Effector CD4-positive, alpha-beta T cell (primary cell): ENCODE measurements around the gene EPHA7.

Experiments
- DNase-seq: peaks from one replicate; pipeline ENCODE4 v3.0.0-alpha.2; 2020

EPHA7 gene

DNA sequence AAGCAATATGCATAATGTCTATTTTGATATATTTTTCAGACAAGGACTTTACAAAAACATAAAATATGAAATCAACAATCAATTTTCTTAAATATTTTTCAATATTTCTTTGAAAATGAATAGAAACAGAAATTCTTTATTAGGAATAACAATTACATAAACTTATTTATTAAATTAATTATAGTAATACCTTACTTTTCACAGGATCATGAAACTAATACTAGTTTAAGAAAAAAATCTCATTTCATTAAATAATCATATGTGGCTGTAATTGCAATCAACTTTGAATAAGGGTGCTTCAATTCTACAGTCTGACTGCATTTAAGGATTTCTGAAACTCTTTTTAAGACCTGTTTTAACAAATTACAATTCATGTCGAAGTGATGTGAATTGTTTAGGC, 26.6 kb downstream of the EPHA7 start:
- no peak for DNase-seq

DNA sequence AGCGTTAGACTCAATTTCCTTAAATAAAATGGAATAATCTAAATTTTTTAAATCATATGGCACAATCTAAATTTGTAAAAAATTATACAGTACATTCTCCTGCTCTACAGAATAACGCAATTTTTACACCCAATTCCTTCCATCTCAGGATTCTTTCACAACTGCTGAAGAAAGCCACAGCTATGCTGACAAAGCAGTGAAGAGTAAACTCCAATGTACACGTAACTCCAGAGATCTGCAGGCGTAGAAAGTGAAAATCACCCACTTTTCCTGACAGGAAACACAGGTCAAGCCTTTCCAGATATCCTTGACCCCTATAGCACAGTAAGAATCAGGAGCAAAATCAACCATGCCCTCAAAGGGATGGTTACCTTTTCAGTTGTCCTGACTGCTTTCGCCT, 27.4 kb downstream of the EPHA7 start:
- no peak for DNase-seq

DNA sequence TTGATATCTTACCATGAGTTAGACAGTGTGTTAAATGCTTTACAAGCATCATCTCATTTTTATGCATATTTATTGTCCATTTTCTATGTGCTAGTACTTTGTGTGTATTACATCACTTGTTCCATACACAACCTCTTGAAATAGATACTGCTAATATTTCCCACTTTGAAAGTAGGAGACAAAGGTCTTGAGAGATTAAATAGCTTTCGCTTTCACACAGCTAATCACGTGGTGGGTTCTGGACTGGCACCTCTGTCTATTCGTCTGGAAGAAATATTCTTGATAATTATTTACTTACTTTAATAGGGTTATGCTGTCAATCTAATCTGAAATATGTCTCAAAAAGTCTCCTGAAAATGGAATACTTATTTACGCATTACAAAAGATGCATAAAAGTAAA, 30.2 kb downstream of the EPHA7 start:
- DNase-seq = no peak

DNA sequence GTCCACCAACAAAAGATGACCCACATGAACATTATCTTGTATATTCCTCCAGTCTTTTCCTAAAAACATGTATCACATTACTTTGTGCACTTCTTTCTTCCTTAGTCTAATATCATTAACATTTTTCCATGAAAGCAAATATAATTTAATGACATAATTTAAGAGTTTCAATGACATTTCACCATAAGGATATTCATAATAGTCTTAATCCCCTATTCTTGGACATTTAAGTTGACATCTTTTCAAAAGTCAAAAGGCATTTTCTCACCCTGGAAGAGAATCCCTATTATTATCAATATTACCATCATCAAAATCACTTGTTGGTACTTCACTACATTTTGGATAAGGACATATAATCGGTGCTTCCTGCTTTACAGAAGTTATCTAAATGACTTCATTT, 31.3 kb downstream of the EPHA7 start:
- DNase-seq = no peak

DNA sequence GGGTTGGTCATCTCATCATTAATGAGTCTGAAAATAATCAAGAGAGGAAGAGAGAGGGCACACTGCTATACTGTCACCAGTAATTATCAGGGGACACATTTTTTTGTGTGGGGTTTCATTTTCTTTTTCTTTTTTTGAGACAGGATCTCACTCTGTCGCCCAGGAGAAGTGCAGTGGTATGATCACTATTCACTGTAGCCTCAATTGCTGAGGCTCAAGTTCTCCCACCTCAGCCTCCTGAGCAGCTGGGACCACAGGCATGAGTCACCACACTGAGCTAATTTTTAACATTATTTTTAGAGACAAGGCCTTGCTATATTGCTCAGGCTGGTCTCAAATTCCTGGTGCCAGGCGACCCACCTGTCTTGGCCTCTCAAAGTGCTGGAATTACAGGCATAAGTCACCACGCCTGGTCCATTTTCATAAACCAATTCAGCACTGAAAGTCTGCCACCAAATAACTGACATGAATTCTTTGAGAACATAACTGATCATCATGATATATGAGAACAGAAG, 43.3 kb downstream of the EPHA7 start:
- no peak for DNase-seq

DNA sequence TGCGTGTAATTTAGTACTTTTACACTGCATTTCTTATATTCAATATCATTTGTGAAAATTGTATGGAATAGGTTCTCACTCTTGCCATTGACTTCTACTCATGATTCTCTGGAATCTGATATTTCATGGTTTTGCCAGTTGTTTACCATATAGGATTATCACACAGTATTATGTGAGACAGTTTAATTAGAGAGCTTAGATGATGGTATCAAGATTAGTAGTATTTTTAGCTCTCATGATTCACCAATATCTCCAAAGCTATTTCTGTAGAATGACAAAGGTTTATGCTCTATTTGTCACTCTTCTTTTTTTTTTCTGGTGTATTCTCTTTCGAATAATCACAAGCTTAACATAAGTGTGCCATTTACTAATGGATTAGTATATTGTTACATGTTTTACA, 45.9 kb downstream of the EPHA7 start:
- DNase-seq = no peak

DNA sequence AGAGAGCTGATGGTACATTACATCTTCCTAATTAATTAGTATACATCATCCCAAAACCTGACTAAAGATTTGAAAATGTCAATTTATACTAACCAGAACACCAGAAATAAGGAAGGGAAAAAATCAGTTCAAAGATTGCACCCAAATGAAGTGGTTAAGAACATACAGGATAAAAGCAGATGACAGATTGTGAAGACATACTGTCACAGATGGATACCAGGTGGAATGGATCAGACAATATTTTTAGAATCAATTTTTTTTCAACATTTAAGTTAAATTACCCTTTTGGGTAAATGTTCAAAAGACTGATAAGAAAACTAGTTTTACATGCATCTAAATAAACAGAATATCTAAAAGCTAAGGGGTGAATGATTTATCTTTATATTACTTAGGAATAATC, 47.6 kb downstream of the EPHA7 start:
- DNase-seq = no peak

DNA sequence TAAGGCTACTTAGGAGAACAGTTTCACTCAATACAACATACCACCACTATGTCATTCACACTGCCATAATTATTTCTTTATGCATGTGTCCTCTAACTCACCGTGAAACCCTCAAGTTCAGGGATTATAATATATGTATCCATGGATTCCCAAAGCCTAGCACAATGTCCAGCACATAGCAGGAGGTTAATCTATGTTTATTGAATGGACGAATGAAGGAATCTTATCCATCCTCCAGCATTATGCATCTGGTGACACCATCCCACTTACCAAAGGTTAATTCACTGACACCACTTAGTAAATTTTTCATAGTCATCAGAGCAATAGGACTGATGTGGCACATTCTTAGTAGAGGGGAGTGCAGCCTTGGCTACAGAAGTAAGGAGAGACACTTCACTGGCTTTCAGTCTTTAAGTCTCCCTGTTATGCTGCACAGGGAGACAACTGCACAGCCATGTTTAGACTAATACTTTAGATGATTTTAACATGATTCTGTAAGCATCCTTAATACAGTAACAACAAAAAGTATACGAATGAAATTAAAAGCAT, 49.7 kb downstream of the EPHA7 start:
- no peak for DNase-seq

DNA sequence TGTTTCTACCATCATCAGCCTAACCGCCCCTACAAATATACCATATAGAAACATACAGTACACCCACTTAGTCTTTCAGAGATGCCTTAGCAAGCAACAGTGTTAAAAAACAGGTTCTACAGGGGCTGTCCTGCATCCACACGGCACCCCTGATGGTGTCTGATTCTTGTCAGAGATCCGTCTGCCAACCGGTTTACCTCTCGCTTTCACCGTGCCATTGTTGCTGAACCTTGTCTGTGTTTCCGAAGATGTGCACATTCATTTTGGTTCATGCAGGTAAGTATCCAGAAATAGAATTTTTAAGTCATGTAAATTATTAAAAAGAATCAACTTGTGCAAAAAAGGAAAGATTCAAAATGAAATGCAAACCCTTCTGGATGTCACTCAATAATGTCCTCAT, 52.9 kb downstream of the EPHA7 start:
- DNase-seq = no peak

DNA sequence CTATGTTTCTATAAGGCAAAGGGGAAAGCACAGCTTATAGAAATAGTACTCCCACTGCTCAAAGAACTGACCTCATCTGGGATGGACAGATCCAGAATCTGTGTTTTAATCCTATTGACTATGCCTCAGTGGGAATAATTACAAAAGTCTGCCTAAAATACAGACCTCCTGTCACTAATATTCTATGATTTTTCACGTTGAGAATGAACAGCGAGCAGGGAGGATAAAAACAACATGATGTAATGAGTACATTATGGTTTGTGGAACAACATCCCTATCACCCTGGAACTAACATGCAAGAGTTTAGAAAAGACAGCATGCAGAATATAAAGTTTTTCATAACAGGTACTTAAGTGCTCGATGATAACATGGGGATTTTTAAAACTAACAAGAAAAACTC, 53.9 kb downstream of the EPHA7 start:
- DNase-seq = no peak

DNA sequence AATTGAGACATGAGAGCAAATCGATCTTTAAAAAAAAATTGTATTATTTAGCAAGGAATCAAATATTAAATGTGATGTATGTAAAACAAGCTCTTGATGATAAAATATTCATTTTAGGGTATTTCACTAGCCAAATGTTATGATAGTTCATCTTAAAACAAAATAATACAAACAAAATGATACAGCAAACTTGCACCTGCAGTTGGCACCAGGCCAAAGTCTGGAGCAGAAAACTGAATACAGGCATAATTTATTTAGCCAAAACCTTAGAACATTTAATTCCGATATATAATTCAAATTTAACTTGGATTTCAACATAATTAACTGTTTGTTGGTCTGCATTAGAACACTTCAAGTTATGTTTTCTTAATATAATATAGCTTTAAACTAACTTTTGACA, 60.9 kb downstream of the EPHA7 start:
- no peak for DNase-seq

DNA sequence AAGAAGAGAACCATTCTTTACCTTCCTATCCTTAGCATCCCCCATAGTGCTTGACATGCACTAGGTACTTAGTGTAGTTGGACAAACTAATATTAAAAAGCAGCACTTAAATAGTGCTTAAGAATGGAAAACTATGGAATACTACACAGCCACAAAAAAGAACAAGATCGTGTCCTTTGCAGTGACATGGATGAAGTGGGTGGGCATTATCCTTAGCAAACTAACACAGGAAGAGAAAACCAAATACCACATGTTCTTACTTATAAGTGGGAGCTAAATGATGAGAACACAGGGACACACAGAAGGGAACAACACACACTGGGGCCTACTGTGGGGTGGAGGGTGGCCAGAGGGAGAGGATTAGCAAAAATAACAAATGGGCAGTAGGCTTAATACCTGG, 66.8 kb downstream of the EPHA7 start:
- DNase-seq = no peak

DNA sequence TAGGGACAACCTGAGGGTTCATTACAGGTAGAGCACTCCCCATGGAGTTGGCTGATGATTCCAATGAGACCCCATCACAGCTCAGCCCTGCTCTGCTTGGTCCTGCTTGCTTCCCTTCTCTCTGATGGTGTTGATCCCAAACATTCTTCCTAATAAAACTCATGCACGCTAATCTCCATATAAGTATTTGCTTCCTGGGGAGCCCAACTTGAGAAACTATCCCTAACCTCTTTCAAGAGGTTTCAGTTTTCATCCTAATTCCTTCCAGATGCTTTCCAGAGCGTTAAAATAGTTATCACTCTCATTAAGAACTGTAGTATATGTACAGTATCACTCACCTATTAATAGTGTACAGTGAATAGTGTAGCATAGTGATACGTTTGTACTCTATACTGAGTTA, 68.1 kb downstream of the EPHA7 start:
- no peak for DNase-seq

DNA sequence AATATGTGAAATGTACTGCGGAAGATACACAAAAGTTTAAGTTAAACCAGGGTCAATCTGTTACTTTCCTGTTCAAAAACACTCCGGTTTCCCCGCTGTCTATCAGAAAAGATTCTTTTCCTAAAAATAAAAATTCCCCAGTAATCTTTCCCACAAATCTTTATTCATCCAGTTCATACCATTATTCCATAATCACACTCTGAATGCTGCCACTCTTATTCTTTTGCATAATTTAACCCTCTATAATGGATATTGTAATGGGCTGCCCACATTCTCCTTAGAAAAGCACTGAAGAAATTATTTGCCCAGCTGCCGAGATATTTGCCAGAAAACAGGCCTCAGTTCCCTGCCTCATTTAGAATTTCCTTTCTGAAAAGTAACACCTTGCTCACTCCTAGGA, 68.6 kb downstream of the EPHA7 start:
- DNase-seq = no peak

DNA sequence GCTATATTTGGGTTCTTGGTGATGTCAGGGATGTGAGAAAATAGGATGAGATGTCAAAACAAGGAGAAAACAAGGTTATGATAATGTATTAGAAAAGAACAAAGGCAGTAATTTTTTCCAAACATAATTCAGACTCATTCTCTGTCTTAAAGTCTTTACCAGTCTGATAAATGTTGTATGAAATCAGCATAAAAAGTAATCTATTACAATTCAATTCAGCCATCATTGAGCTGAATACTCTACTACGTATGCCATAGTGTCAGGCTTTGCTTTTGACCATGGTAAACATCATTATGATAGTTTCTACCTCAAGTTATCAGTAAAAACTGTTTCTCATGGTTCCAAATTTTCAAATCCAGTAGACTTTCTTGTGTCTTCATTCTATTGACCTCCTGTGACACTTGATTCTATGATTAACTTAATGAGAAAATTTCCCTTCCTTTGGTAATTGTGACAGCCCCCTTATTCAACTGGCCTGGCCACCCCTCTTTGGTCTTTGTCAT, 75.0 kb downstream of the EPHA7 start:
- DNase-seq = no peak

DNA sequence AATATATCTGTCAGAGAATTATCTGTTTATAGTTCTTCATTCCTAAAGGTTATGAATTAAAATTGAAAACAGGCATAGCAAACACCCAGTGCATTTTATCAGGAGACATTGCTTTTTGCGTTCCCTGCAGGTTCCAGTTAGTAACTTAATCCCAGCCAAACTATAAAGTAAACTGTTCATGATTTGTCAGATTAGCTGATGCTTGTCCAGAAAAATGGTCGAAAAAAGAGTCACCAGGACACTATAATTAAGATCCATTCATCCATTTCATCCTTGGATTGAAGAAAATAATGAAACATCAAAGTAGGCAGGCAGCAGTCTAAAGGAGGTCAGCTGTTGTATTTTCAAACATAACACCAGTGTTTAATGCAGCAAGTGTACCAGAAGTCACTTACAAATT, 75.9 kb downstream of the EPHA7 start:
- DNase-seq = no peak

DNA sequence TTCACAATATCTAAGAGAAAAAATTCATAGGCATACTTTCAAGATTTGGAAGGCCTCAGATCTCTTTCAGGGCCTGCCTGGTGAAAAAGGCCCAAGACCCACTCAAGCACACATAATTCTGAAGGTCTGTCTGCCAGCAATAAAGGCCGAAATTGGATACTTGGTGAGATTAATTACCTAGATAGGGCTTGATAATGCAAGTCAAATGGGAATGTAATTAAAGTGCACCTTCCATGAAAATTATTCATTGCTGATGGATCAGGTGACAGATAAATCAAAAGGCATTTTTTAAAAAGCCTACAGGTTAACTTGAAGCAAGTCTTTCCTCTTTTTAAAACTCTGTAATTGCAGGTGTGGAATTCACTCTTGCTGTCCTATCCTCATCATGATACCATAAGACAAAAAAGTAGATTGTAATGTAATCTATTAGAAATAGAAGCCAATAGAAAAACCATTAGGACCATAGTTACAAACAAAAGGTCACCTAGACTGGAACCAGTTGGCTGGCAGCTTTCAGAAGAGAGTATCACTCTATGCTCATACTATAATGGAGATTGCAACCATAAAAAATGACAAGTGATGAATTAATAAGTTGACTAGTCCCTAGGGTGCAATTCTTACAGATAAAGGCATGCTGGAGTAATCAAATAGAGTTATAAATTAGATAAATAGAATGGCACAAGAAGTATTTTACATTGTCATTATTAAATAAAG, 77.3 kb downstream of the EPHA7 start:
- DNase-seq = no peak

DNA sequence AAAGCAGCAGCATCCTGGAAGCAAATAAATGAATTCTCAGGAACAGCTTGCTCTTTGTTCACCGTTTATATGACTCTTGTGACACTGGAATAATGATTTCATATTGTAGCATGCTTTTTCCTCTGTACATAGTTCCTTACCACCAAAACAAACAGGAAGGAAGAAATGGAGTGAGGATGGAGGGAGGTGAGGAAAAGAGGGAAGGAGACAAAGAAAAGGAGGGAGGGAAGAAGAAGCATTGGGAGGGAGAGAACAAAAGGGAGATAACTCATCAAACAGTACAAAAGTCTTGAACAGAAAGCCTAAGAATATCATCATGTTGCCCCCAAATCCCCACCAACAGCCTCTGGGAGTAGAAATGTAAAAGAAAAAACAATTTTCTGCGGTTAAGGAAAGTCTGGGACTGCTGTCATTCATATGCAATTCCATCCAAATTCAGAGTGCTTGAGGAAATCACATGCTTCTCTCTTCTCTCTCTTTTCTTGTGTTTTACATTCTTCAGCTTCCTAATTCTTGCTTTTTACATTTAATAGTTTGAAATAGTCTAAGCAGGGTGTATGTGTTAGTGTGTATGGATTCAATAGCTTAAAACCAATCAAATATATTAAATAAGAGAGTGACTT, 81.5 kb downstream of the EPHA7 start:
- DNase-seq = no peak

DNA sequence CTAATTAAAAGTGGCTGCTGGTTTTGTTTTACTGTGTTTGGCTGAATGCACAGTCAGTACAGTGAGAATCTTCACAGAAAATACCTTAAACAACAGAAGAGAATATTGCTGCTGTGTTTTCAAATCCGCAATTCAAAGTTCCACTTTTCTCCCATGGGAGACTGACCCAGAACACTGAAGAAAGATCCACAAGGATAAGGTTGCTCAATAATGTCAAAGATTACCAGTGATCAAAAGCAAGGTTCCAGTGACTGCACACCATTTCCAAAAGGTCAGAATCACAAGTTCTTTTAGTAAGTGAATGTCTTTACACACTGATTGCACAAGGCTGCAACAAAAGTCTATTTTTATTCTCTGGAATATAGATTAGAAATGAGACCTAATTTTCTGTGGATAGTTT, 82.3 kb downstream of the EPHA7 start:
- no peak for DNase-seq

DNA sequence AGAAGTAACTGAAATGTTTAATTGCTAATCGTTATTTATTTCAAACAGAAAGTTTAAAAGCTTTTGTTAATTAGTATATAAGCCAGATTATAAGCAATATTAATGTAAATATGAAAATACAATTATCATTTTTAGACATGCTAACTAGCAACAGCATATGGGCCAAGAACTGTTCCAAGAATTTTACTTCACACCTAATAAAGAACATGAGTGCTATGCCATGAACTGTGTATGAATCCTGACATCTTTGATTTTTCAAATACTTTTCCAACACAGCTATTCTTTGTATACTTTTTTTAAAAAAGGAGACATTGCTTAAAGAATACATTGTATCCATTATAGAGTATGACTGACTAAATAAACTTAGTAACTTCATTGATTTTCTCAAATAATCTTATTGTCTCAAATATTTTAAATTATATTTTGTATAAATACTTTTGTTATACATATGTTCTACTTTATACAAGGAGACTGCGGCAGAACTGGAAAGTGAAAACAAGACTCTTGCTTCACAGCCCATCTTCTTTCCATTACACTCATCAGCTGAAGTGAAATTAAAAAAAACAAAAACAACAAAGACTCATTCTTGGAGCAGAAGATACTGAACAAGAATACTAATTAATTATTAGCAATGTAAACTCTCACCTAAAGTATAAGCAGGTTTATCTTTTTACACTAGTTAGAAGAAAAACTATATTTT, 89.9 kb downstream of the EPHA7 start:
- no peak for DNase-seq

DNA sequence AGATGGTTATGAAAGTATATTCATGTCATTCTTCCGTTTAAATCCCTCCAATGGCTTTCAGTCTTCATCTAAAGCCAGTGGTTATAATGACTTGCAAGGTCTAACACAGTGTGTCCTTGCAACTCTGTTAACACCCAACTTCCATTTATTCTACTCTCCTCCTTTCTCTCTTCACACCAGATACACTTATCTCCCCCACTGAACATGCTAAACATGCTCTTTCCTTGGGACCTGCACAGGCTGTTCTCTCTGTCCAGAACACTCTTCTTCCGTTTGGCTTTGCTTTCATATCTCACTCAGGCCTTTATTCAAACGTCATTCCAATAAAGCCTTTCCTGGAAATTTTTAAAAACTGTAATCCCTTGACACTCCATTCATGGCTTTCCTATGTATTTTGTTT, 91.5 kb downstream of the EPHA7 start:
- no peak for DNase-seq

DNA sequence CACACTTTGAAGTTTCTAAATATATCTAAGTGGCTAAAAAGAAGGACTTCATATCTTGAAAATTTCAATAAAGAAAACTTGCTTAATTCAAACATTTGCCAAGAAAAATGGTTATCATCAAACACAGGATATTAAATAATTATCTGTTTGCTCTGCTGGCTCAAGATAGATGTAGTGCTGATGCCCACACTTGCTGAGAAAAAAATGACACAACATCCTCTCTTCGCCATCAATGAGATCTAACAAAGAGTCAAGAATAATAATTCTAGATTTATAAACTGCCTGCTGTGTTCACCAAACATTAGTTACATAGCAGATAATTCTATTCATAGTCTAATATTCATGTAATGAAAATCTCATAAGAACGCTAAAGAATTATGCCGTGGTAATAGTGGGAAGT, 93.6 kb downstream of the EPHA7 start:
- DNase-seq = no peak

DNA sequence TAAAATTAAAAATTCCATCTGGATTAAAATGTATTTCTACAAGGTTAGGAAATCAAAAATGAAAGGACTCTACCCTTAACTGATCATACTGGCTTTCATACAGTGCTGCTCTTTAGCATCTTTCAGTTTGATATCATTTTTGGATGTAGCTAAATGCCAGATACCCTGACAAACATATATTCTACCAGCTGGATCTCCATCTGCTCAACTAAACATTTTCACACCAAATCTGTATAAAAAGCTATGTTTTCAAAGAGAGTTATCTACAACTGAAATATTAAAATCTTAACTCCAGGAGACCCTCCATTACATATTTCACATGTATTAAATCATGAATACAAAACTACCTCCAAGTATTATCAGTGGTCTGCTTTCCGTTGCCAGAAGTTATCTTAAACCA, 95.7 kb downstream of the EPHA7 start:
- no peak for DNase-seq

DNA sequence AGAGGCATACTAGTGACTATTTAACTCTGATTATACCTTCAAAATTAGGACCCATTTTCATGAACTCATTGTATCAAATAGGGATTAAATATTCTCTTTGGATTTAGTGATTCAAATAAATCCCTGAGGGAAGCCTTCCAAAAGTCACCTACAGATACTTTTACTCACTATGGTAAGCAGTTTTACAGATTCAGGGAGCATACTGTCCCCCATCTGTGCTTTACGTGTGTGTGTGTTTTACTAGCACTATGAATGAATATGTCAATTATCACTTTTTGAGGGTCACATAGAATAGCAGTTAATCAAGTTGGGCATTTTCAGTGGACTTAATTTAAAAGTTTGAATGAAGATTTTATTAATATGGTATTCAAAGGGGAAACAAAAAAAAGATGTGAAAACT, 96.7 kb downstream of the EPHA7 start:
- DNase-seq = no peak
